GM23338 (cell line): ENCODE measurements around the gene FARP1. TPM values are rescaled to one million over a fixed set of nuclear protein-coding genes. Genes with fewer than 3 reads are reported as not detected.

Experiments used
- ATAC-seq: fragments of 200-7000 bp; cut with Tn5 transposase; 3 replicates; pipeline ENCODE4 v1.9.1; 2020
- DNase-seq: peaks from one replicate; pipeline ENCODE4 v3.0.0-alpha.2; 2015; ENCODE audit warnings: low spot score
- H2AFZ ChIP-seq: fragments of 200-600 bp; sonication (generic); 2 replicates; pipeline ENCODE4 v1.8.0; 2016; ENCODE audit warnings: antibody characterized with exemption, mild to moderate bottlenecking, moderate library complexity
- H3F3A ChIP-seq: fragments of 200-600 bp; sonication (generic); replicated peaks from 2 replicates; pipeline ENCODE4 v1.8.0; 2017; ENCODE audit warnings: antibody characterized with exemption, mixed run types, low read depth
- H3K27ac ChIP-seq: fragments of 200-600 bp; sonication (generic); 2 replicates; pipeline ENCODE4 v1.6.1; 2016; ENCODE audit warnings: low read depth
- H3K27me3 ChIP-seq: fragments of 200-600 bp; sonication (generic); 2 replicates; pipeline ENCODE4 v1.8.0; 2016; ENCODE audit warnings: mild to moderate bottlenecking, mixed run types, moderate library complexity; ENCODE audit not compliant: insufficient read depth
- H3K36me3 ChIP-seq: fragments of 200-600 bp; sonication (generic); 2 replicates; pipeline ENCODE4 v1.8.0; 2016; ENCODE audit warnings: mild to moderate bottlenecking; ENCODE audit not compliant: insufficient read depth
- H3K4me1 ChIP-seq: fragments of 200-600 bp; sonication (generic); 2 replicates; pipeline ENCODE4 v1.8.0; 2016; ENCODE audit warnings: mild to moderate bottlenecking, moderate library complexity; ENCODE audit not compliant: insufficient read depth
- H3K4me2 ChIP-seq: fragments of 200-600 bp; sonication (generic); 2 replicates; pipeline ENCODE4 v1.7.1; 2017; ENCODE audit warnings: mixed run types
- H3K4me3 ChIP-seq: fragments of 200-600 bp; sonication (generic); 2 replicates; pipeline ENCODE4 v1.6.1; 2016; ENCODE audit warnings: mixed run types
- H3K79me2 ChIP-seq: fragments of 200-600 bp; sonication (generic); replicated peaks from 2 replicates; pipeline ENCODE4 v1.8.0; 2017; ENCODE audit warnings: mild to moderate bottlenecking; ENCODE audit not compliant: insufficient read depth
- H3K9me2 ChIP-seq: fragments of 200-600 bp; sonication (generic); 2 replicates; pipeline ENCODE4 v1.8.0; 2017; ENCODE audit not compliant: insufficient read depth
- H4K20me1 ChIP-seq: fragments of 200-600 bp; sonication (generic); replicated peaks from 2 replicates; pipeline ENCODE4 v1.8.0; 2017; ENCODE audit warnings: mild to moderate bottlenecking; ENCODE audit not compliant: insufficient read depth
- H3K27ac Mint-ChIP-seq: 2 replicates; pipeline ENCODE4 v1.8.0; 2020; ENCODE audit warnings: inconsistent platforms, mild to moderate bottlenecking, moderate library complexity, mixed read lengths
- H3K27me3 Mint-ChIP-seq: 3 replicates; pipeline ENCODE4 v1.8.0; 2022; ENCODE audit warnings: low read depth, mild to moderate bottlenecking, moderate library complexity, mixed read lengths, inconsistent platforms; ENCODE audit not compliant: insufficient read depth, poor library complexity
- H3K36me3 Mint-ChIP-seq: 3 replicates; pipeline ENCODE4 v1.8.0; 2021; ENCODE audit warnings: low read depth, mild to moderate bottlenecking, inconsistent platforms, moderate library complexity, mixed read lengths
- H3K4me1 Mint-ChIP-seq: 3 replicates; pipeline ENCODE4 v1.8.0; 2020; ENCODE audit warnings: mild to moderate bottlenecking, inconsistent platforms, mixed read lengths
- H3K4me3 Mint-ChIP-seq: 3 replicates; pipeline ENCODE4 v1.8.0; 2021; ENCODE audit warnings: moderate library complexity, mild to moderate bottlenecking, inconsistent platforms, mixed read lengths
- H3K9me3 Mint-ChIP-seq: 3 replicates; pipeline ENCODE4 v1.8.0; 2020; ENCODE audit warnings: moderate library complexity, mild to moderate bottlenecking, inconsistent platforms, mixed read lengths
- CREB1 ChIP-seq: fragments of 250-450 bp; sonication (Bioruptor Pico); IDR thresholded peaks from 2 replicates; pipeline ENCODE4 v1.5.0; 2020; ENCODE audit warnings: low read depth, mild to moderate bottlenecking, moderate library complexity
- EZH2 ChIP-seq: fragments of 200-600 bp; sonication (generic); IDR thresholded peaks from one replicate; pipeline ENCODE4 v1.8.0; 2017; ENCODE audit warnings: antibody characterized with exemption, mild to moderate bottlenecking, low read depth; ENCODE audit not compliant: unreplicated experiment
- EZH2phosphoT487 ChIP-seq: fragments of 200-600 bp; sonication (generic); IDR thresholded peaks from one replicate; pipeline ENCODE4 v1.8.1; 2018; ENCODE audit warnings: antibody characterized with exemption; ENCODE audit not compliant: unreplicated experiment
- NANOG ChIP-seq: IDR thresholded peaks from 2 replicates; pipeline ENCODE4 v1.6.1; 2016; ENCODE audit warnings: antibody characterized with exemption, borderline replicate concordance
- POLR2AphosphoS5 ChIP-seq: IDR thresholded peaks from 2 replicates; pipeline ENCODE4 v1.6.1; 2016; ENCODE audit warnings: antibody characterized with exemption, low read depth
- STAT1 ChIP-seq: IDR thresholded peaks from one replicate; pipeline ENCODE4 v1.6.1; 2016; ENCODE audit warnings: antibody characterized with exemption; ENCODE audit not compliant: unreplicated experiment
- ZNF114 ChIP-seq: fragments of 250-450 bp; sonication (Bioruptor Pico); IDR thresholded peaks from 2 replicates; pipeline ENCODE4 v1.5.0; 2020; ENCODE audit warnings: mild to moderate bottlenecking, moderate library complexity
- ZNF331 ChIP-seq: fragments of 250-450 bp; sonication (Bioruptor Pico); IDR thresholded peaks from 2 replicates; pipeline ENCODE4 v1.5.0; 2020; ENCODE audit warnings: low read depth, mild to moderate bottlenecking, moderate library complexity
- polyA plus RNA-seq: library from polyadenylated mRNA; unstranded; fragments of >200 nt; fragmentation: Nextera tagmentation; extraction: Ambion mirVana; gene quantifications from 2 replicates; pipeline ENCODE4 v1.2.1, GENCODE V29; 2016
- total RNA-seq: library from RNA; depleted of rRNA; stranded (reverse); fragments of >200 nt; shearing (Covaris generic); gene quantifications from 2 replicates; pipeline ENCODE4 v1.2.3, GENCODE V29; 2014
- TF ChIP-seq, protein P1 (sequence below): IDR thresholded peaks from one replicate; pipeline ENCODE4 v1.6.1; 2018; ENCODE audit warnings: antibody characterized with exemption; ENCODE audit not compliant: unreplicated experiment
- TF ChIP-seq, protein P2 (sequence below): IDR thresholded peaks from 2 replicates; pipeline ENCODE4 v1.6.1; 2016; ENCODE audit warnings: antibody characterized with exemption
- TF ChIP-seq, protein P3 (sequence below), 2 experiments: fragments of 200-600 bp in 1 of 2; sonication (generic) in 1 of 2; conservative IDR thresholded peaks; 2 replicates each; pipeline versions ENCODE4 v1.5.1 to v1.6.1; 2016 to 2017; ENCODE audit warnings: antibody characterized with exemption in 2 of 2, low read depth in 2 of 2, mild to moderate bottlenecking in 2 of 2, moderate library complexity in 1 of 2
- TF ChIP-seq, protein P4 (sequence below): fragments of 250-450 bp; sonication (Bioruptor Pico); IDR thresholded peaks from 2 replicates; pipeline ENCODE4 v1.5.0; 2020; ENCODE audit warnings: mild to moderate bottlenecking, moderate library complexity

Gene FARP1
- total and polyA plus RNA-seq, 2 experiments from 2014 or later: 53.6 to 82.5 TPM

DNA sequence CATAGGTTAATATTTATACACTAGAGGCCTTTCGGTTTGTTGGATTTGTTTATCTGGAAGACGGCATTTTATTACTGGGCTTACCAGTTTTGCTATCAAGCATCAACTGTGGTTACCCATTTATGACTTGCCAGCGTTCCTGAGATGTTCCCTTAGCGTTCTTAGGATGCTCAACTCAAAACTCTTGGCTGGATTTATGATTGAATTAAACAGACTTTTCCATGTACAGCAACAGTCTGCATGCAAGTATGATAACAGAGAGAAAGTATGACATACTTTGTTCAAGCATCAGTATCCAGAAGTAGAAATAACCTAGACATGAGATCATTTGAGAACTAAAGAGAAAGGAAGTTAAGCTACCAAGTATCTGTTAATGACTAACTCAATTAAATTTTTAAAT, 64.1 kb downstream of the FARP1 start:
- Mint-ChIP-seq H3K9me3 (peaks cover 53% of the 10 kb centered on the region), H3K4me3 (no peak overlapping the region), H3K36me3 (peaks cover 63% of the 10 kb centered on the region), H3K27me3 (peaks cover 5% of the 10 kb centered on the region), H3K4me1 (peaks cover 19% of the 10 kb centered on the region), H3K27ac (no peak overlapping the region)
- Histone ChIP-seq H3F3A (no peaks in the 10 kb centered on the region), H3K27me3 (no peaks in the 10 kb centered on the region), H4K20me1 (0 out of 2 replicates have a peak, but pooled peaks cover 2% of the 10 kb centered on the region), H3K4me2 (no peak overlapping the region), H2AFZ (no peak overlapping the region), H3K4me1 (peaks cover 13% of the 10 kb centered on the region), H3K4me3 (no peak overlapping the region), H3K79me2 (peaks cover 91% of the 10 kb centered on the region), H3K27ac (no peak overlapping the region), H3K36me3 (peaks cover 6% of the 10 kb centered on the region; the same call in 1 of the 2 replicates), H3K9me2 (no peaks in the 10 kb centered on the region)
- DNase-seq (no peak), ATAC-seq (no peak)
- TF ChIP-seq, protein P1, sequence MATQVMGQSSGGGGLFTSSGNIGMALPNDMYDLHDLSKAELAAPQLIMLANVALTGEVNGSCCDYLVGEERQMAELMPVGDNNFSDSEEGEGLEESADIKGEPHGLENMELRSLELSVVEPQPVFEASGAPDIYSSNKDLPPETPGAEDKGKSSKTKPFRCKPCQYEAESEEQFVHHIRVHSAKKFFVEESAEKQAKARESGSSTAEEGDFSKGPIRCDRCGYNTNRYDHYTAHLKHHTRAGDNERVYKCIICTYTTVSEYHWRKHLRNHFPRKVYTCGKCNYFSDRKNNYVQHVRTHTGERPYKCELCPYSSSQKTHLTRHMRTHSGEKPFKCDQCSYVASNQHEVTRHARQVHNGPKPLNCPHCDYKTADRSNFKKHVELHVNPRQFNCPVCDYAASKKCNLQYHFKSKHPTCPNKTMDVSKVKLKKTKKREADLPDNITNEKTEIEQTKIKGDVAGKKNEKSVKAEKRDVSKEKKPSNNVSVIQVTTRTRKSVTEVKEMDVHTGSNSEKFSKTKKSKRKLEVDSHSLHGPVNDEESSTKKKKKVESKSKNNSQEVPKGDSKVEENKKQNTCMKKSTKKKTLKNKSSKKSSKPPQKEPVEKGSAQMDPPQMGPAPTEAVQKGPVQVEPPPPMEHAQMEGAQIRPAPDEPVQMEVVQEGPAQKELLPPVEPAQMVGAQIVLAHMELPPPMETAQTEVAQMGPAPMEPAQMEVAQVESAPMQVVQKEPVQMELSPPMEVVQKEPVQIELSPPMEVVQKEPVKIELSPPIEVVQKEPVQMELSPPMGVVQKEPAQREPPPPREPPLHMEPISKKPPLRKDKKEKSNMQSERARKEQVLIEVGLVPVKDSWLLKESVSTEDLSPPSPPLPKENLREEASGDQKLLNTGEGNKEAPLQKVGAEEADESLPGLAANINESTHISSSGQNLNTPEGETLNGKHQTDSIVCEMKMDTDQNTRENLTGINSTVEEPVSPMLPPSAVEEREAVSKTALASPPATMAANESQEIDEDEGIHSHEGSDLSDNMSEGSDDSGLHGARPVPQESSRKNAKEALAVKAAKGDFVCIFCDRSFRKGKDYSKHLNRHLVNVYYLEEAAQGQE: no peak
- TF ChIP-seq STAT1 (no peak), POLR2AphosphoS5 (no peak), ZNF114 (no peak), ZNF331 (CRISPR knock-in tag) (no peak), NANOG (no peak), EZH2phosphoT487 (no peak), EZH2 (no peak), CREB1 (CRISPR knock-in tag) (no peak)
- TF ChIP-seq, protein P2, sequence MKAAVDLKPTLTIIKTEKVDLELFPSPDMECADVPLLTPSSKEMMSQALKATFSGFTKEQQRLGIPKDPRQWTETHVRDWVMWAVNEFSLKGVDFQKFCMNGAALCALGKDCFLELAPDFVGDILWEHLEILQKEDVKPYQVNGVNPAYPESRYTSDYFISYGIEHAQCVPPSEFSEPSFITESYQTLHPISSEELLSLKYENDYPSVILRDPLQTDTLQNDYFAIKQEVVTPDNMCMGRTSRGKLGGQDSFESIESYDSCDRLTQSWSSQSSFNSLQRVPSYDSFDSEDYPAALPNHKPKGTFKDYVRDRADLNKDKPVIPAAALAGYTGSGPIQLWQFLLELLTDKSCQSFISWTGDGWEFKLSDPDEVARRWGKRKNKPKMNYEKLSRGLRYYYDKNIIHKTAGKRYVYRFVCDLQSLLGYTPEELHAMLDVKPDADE: no peak
- TF ChIP-seq, protein P3, sequence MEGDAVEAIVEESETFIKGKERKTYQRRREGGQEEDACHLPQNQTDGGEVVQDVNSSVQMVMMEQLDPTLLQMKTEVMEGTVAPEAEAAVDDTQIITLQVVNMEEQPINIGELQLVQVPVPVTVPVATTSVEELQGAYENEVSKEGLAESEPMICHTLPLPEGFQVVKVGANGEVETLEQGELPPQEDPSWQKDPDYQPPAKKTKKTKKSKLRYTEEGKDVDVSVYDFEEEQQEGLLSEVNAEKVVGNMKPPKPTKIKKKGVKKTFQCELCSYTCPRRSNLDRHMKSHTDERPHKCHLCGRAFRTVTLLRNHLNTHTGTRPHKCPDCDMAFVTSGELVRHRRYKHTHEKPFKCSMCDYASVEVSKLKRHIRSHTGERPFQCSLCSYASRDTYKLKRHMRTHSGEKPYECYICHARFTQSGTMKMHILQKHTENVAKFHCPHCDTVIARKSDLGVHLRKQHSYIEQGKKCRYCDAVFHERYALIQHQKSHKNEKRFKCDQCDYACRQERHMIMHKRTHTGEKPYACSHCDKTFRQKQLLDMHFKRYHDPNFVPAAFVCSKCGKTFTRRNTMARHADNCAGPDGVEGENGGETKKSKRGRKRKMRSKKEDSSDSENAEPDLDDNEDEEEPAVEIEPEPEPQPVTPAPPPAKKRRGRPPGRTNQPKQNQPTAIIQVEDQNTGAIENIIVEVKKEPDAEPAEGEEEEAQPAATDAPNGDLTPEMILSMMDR (conservative IDR thresholded peaks at IDR 0.05; ENCODE audit: low read depth in 2 of 2): no peak
- TF ChIP-seq, protein P4, sequence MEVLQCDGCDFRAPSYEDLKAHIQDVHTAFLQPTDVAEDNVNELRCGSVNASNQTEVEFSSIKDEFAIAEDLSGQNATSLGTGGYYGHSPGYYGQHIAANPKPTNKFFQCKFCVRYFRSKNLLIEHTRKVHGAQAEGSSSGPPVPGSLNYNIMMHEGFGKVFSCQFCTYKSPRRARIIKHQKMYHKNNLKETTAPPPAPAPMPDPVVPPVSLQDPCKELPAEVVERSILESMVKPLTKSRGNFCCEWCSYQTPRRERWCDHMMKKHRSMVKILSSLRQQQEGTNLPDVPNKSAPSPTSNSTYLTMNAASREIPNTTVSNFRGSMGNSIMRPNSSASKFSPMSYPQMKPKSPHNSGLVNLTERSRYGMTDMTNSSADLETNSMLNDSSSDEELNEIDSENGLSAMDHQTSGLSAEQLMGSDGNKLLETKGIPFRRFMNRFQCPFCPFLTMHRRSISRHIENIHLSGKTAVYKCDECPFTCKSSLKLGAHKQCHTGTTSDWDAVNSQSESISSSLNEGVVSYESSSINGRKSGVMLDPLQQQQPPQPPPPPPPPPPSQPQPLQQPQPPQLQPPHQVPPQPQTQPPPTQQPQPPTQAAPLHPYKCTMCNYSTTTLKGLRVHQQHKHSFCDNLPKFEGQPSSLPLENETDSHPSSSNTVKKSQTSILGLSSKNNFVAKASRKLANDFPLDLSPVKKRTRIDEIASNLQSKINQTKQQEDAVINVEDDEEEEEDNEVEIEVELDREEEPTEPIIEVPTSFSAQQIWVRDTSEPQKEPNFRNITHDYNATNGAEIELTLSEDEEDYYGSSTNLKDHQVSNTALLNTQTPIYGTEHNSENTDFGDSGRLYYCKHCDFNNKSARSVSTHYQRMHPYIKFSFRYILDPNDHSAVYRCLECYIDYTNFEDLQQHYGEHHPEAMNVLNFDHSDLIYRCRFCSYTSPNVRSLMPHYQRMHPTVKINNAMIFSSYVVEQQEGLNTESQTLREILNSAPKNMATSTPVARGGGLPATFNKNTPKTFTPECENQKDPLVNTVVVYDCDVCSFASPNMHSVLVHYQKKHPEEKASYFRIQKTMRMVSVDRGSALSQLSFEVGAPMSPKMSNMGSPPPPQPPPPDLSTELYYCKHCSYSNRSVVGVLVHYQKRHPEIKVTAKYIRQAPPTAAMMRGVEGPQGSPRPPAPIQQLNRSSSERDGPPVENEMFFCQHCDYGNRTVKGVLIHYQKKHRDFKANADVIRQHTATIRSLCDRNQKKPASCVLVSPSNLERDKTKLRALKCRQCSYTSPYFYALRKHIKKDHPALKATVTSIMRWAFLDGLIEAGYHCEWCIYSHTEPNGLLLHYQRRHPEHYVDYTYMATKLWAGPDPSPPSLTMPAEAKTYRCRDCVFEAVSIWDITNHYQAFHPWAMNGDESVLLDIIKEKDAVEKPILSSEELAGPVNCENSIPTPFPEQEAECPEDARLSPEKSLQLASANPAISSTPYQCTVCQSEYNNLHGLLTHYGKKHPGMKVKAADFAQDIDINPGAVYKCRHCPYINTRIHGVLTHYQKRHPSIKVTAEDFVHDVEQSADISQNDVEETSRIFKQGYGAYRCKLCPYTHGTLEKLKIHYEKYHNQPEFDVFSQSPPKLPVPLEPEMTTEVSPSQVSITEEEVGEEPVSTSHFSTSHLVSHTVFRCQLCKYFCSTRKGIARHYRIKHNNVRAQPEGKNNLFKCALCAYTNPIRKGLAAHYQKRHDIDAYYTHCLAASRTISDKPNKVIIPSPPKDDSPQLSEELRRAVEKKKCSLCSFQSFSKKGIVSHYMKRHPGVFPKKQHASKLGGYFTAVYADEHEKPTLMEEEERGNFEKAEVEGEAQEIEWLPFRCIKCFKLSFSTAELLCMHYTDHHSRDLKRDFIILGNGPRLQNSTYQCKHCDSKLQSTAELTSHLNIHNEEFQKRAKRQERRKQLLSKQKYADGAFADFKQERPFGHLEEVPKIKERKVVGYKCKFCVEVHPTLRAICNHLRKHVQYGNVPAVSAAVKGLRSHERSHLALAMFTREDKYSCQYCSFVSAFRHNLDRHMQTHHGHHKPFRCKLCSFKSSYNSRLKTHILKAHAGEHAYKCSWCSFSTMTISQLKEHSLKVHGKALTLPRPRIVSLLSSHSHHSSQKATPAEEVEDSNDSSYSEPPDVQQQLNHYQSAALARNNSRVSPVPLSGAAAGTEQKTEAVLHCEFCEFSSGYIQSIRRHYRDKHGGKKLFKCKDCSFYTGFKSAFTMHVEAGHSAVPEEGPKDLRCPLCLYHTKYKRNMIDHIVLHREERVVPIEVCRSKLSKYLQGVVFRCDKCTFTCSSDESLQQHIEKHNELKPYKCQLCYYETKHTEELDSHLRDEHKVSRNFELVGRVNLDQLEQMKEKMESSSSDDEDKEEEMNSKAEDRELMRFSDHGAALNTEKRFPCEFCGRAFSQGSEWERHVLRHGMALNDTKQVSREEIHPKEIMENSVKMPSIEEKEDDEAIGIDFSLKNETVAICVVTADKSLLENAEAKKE: no peak
